Measurements from ENCODE around the gene RPL10. TPM values are rescaled to one million over a fixed set of nuclear protein-coding genes. Genes with fewer than 3 reads are reported as not detected.

RPL10 gene
- total and polyA plus RNA-seq, 2 experiments from 2014 or later: 1,435 to 6,561 TPM

- no peak for DNase-seq
- peak overlapping the region; percentile 98 for H3K27ac ChIP-seq
- peaks cover 4% of the 10 kb centered on the region; the same call in 1 of the 2 replicates for H3K36me3 ChIP-seq (ENCODE audit: low read depth)
- H3F3A ChIP-seq (ENCODE audit: insufficient read depth): peaks cover 20% of the 10 kb centered on the region
- H3K4me2 ChIP-seq (ENCODE audit: unreplicated experiment): peak overlapping the region; percentile 73
- H3K9me3 ChIP-seq (ENCODE audit: low read depth): no peaks in the 10 kb centered on the region
- peaks cover 78% of the 10 kb centered on the region for H3K79me2 ChIP-seq (ENCODE audit: insufficient read depth)
- peak overlapping the region; percentile 92 for H3K4me3 ChIP-seq
- H3K9ac ChIP-seq: peak overlapping the region; percentile 97
- H4K20me1 ChIP-seq (ENCODE audit: insufficient read depth): no peaks in the 10 kb centered on the region
- H3K9me2 ChIP-seq (ENCODE audit: insufficient read depth): no peaks in the 10 kb centered on the region
- H2AFZ ChIP-seq: no peak overlapping the region
- H3K4me1 ChIP-seq (ENCODE audit: insufficient read depth): 0 out of 2 replicates have a peak, but pooled peaks cover 9% of the 10 kb centered on the region
- H3K27me3 ChIP-seq (replicated peaks; ENCODE audit: insufficient read depth): no peaks in the 10 kb centered on the region
- WGBS, 2 experiments (ENCODE audit: low coverage in 1 of 2, low lambda C conversion rate in 2 of 2, missing lambda C conversion rate in 2 of 2): 49 to 75% methylated on average over 10 to 17 of the region's 31 CpGs
- TF ChIP-seq EZH2phosphoT487 (IDR thresholded peaks at IDR 0.05; ENCODE audit: insufficient read depth, low read depth) (no peak), EZH2 (IDR thresholded peaks at IDR 0.05; ENCODE audit: insufficient read depth, poor library complexity, severe bottlenecking) (no peak)
- in situ Hi-C loops (cut with MboI): no loop called here
Observed at GRCh38 chrX:154367474-154368308, 30.5 kb upstream of the RPL10 start.

- Histone ChIP-seq H3K36me3 (ENCODE audit: low read depth) (peaks cover 4% of the 10 kb centered on the region; the same call in 1 of the 2 replicates), H3K27me3 (replicated peaks; ENCODE audit: insufficient read depth) (no peaks in the 10 kb centered on the region), H3K4me3 (peak overlapping the region; percentile 92), H3K9me3 (ENCODE audit: low read depth) (no peaks in the 10 kb centered on the region), H3F3A (ENCODE audit: insufficient read depth) (peaks cover 13% of the 10 kb centered on the region), H3K9ac (peak overlapping the region; percentile 97), H2AFZ (no peak overlapping the region), H3K27ac (peak overlapping the region; percentile 98), H3K79me2 (ENCODE audit: insufficient read depth) (peaks cover 72% of the 10 kb centered on the region), H3K4me2 (ENCODE audit: unreplicated experiment) (peak overlapping the region; percentile 78), H3K4me1 (ENCODE audit: insufficient read depth) (0 out of 2 replicates have a peak, but pooled peaks cover 9% of the 10 kb centered on the region), H4K20me1 (ENCODE audit: insufficient read depth) (no peaks in the 10 kb centered on the region), H3K9me2 (ENCODE audit: insufficient read depth) (no peaks in the 10 kb centered on the region)
- no peak for TF ChIP-seq EZH2 (IDR thresholded peaks at IDR 0.05; ENCODE audit: insufficient read depth, poor library complexity, severe bottlenecking)
- TF ChIP-seq EZH2phosphoT487 (IDR thresholded peaks at IDR 0.05; ENCODE audit: insufficient read depth, low read depth): no peak
- DNase-seq: peak; percentile 97
- WGBS, 2 experiments (ENCODE audit: low coverage in 1 of 2, low lambda C conversion rate in 2 of 2, missing lambda C conversion rate in 2 of 2): 0% methylated on average over 4 to 9 of the region's 16 CpGs
- in situ Hi-C loops (cut with MboI): no loop called here
Observed at GRCh38 chrX:154368630-154369448, 29.3 kb upstream of the RPL10 start.

- H3K4me1 ChIP-seq (ENCODE audit: insufficient read depth): 0 out of 2 replicates have a peak, but pooled peaks cover 9% of the 10 kb centered on the region
- no peaks in the 10 kb centered on the region for H3K9me2 ChIP-seq (ENCODE audit: insufficient read depth)
- TF ChIP-seq EZH2phosphoT487 (IDR thresholded peaks at IDR 0.05; ENCODE audit: insufficient read depth, low read depth): no peak
- no peak for TF ChIP-seq EZH2 (IDR thresholded peaks at IDR 0.05; ENCODE audit: insufficient read depth, poor library complexity, severe bottlenecking)
- peak; percentile 89 for DNase-seq
- no peaks in the 10 kb centered on the region for H3K27me3 ChIP-seq (replicated peaks; ENCODE audit: insufficient read depth)
- no peaks in the 10 kb centered on the region for H3K9me3 ChIP-seq (ENCODE audit: low read depth)
- H3K79me2 ChIP-seq (ENCODE audit: insufficient read depth): peaks cover 64% of the 10 kb centered on the region
- peaks cover 13% of the 10 kb centered on the region for H3F3A ChIP-seq (ENCODE audit: insufficient read depth)
- no peaks in the 10 kb centered on the region for H4K20me1 ChIP-seq (ENCODE audit: insufficient read depth)
- in situ Hi-C loops (cut with MboI): no loop called here
- peak overlapping the region; percentile 97 for H3K9ac ChIP-seq
- peaks cover 4% of the 10 kb centered on the region; the same call in 1 of the 2 replicates for H3K36me3 ChIP-seq (ENCODE audit: low read depth)
- peak overlapping the region; percentile 78 for H3K4me2 ChIP-seq (ENCODE audit: unreplicated experiment)
- H3K4me3 ChIP-seq: peak overlapping the region; percentile 92
- H3K27ac ChIP-seq: peak overlapping the region; percentile 98
- 0 to 2% methylated on average over 5 to 13 of the region's 13 CpGs for WGBS, 2 experiments (ENCODE audit: low coverage in 1 of 2, low lambda C conversion rate in 2 of 2, missing lambda C conversion rate in 2 of 2)
- no peak overlapping the region for H2AFZ ChIP-seq
Observed at GRCh38 chrX:154369449-154370299, 28.5 kb upstream of the RPL10 start.
